Gastrocnemius medialis (tissue), 4 donors: Measurements from ENCODE around the gene PIAS3.
A peak's percentile ranks its signal among the peaks of the same experiment; 100 is the strongest.

Experiments used
- CTCF ChIP-seq, 5 experiments: fragments of 450-650 bp in 3 of 5; fragments of 200-600 bp in 2 of 5; sonication (generic) in 2 of 5; IDR thresholded peaks in 4 of 5; conservative IDR thresholded peaks in 1 of 5; 1 replicate in 4 of 5; 2 replicates in 1 of 5; pipeline ENCODE4 v1.5.1; 2016 to 2019; ENCODE audit warnings: antibody characterized with exemption in 5 of 5, mild to moderate bottlenecking in 3 of 5, moderate library complexity in 3 of 5
- POLR2A ChIP-seq, 2 donors: fragments of 450-650 bp; IDR thresholded peaks; one replicate each; pipeline ENCODE4 v1.6.1; 2017; ENCODE audit warnings: antibody characterized with exemption in 2 of 2, mild to moderate bottlenecking in 2 of 2, moderate library complexity in 2 of 2

GRCh38 chr1:145871994-145872924 is 13.4 kb upstream of the PIAS3 start:
- TF ChIP-seq CTCF (IDR thresholded peaks at IDR 0.05 in 4 of 5, conservative IDR thresholded peaks at IDR 0.05 in 1 of 5) = no peak
- peak in 1 of 2 donors; percentile 17 for TF ChIP-seq POLR2A (IDR thresholded peaks at IDR 0.05)
